HG03108 (cell line): Measurements from ENCODE around the gene SPTBN5.

ENCODE experiments used
- ATAC-seq: cut with Tn5 transposase; IDR thresholded peaks from one replicate; pipeline ENCODE4 v1.9.1; 2021; ENCODE audit warnings: moderate library complexity; ENCODE audit not compliant: unreplicated experiment

The SPTBN5 gene

DNA sequence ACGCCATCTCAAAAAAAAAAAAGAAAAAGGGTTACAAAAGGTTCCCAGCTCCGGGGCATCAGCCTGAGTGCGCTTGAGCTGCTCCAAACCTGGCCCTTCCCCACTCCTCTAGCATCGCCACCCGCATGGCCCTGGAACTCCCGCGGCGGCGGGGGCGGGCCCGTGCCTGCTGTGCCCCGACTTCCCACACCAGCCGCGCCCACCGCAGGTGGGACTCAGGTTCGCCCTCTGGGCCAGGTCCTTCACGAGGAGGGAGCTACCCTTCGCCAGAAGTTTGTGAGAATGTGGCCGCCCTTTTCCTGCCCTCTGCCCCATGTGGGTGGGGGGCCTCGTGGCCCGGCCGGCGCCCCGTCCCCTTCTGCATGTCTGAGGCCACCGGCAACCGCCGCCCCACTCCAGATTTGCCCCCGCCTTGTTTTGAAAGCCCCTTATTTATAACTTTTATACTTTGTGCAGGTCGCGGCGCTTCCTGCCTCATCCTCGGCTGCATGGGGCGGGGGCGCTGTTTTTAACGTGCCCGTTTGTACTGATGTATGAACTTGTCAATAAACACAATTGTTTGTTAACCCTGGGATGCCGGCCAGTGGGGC is 66.5 kb downstream of the SPTBN5 start:
- ATAC-seq, result no peak

DNA sequence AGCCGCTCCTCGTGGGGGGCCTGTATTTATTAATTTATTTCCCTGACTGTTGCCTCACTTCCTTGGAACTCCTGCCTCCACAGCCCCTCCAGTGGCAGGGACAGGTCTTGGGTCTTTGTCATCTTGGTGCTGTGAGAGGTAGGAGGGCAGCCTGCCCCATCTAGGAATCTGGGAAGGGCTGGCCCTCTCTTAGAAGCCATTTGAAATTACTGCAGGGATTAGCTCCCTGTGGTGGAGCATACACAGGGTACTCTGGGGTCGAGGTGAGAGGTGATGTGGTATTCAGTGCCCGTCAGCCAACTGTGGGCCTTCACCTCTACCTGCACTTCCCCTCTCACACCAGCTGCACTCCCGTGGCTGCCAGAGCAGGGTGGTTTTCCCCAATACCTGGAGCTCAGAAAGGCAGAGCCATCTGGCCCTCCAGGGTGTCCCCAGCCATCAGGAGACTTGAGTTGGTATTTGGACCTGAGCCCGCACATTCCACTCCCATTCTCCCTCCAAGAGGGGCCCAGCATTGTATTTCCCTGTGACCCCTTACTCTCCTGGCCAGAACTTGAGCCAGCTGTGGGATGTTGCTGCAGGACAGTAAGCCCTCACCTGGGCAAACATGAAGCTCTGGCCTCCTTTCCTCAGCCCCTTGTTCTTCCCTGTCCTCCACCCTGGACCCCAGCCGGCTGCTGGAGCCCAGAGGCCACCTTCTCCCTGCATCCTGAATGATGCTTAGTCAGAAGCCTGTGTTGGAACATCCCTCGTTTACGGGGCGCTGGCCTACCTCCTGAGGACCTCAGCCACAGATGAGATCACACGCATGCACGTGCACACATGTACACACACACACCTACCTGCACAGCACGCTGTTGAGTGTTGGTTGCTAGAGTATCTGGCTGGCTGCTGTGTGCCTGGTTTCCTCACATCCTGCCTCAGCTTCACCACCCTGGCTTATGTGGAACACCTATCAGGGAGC is 68.0 kb downstream of the SPTBN5 start:
- no peak for ATAC-seq

DNA sequence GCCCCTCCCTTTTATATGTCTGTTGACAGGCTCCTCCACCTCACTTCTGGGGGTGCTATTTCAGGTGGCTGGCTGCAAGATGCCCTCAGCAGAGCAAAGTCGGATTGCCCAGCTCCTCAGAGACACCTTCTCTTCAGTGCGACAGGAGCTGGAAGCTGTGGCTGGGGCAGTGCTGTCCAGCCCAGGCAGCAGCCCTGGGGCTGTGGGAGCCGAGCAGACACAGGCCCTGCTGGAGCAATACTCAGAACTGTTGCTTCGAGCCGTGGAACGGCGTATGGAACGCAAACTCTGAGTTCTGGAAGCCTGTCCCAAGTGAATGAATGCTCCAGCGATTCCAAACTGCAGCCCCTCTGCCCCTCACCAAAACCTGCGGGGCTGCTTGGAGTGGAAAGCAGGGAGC is 68.7 kb downstream of the SPTBN5 start:
- ATAC-seq, result no peak

DNA sequence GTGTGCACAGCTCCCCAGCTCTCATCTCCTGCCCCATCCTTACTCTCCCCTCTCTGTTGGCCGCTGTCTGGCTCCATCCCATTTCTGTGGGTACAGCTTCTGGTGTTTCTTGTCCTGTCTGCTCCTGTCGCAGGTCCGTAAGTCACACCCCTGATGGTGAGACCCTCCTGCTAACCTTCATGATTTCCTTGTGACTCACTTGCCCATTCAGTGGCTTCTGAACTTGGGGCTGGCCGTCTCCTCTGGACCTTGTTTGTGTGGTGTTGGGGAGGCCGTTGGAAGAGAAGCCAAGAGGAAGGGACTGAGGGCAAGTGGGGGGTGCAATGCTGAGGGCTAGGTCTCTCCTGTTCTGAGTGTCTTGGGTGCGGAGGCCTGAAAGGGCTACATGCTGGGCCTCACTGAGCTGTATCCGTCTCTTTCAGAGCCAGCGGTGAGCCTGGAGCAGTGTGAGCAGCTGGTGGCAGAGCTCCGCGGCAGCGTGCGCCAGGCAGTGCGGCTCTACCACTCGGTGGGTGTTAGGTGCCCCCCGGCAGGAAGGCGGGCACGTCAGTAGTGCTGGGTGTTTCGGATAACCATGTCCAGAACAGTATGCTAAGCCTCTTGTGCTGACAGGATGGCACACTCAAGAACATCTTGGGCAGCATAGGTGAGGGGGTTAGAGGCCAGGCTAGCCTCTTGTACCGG is 69.6 kb downstream of the SPTBN5 start:
- ATAC-seq, result no peak

DNA sequence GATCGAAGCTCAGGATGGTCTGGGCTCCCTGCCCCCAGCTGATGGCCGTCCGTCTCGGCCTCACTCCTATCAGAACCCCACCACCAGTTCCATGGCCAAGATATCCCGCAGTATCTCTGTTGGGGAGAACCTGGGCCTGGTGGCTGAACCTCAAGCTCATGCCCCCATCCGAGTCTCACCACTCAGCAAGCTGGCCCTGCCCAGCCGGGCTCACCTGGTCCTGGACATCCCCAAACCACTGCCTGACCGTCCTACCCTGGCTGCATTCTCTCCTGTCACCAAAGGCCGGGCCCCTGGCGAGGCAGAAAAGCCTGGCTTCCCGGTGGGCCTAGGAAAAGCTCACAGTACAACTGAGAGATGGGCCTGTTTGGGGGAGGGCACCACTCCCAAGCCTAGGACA is 70.4 kb downstream of the SPTBN5 start:
- ATAC-seq, result no peak

DNA sequence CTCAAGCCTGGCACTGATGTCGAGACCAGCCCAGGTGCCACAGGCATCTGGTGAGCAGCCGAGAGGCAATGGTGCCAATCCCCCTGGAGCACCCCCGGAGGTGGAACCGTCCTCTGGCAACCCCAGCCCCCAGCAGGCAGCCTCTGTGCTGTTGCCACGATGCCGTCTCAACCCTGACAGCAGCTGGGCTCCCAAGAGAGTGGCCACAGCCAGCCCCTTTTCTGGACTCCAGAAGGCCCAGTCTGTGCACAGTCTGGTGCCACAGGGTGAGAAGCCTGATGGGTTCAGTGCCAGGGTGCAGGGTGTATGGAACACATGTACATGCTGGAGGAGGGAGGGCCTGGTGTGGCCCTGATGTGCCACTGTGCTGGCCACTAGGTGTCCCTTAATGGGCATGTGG is 70.9 kb downstream of the SPTBN5 start:
- no peak for ATAC-seq

DNA sequence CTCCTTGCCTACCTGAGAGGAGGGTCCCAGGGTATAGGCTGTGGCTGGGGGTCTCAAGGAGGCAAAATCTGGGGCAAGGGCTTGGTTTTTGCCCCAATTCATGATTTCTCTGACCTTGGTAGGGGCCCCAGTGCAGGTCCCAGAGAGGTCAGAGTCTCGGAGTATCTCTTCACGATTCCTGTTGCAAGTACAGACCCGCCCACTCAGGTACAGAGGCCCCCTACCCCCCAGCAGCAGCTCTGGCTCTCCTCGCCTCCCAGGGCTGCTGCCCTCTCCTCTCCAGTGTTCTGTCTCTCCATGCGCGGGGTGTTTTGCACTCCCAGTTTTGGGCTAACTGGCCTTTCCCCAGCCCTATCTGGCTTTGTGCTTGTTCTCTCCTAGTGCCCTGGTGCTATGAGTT is 71.4 kb downstream of the SPTBN5 start:
- ATAC-seq, result no peak

DNA sequence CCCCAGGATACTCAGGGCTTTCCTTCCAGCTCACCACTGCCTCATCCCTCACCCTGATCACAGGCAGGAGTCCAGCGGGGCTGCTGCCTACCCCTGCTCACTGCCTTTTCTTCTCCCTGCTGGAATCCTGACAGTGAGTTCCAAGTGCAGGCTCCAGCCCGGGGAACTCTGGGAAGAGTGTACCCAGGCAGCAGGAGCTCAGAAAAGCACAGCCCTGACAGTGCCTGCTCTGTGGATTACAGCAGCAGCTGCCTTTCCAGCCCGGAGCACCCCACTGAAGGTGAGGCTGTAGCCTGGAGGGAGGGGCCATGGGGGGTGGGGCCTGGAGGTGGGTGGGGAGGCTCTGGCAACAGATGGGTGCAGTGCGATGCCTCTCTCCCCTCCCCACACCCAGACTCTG is 72.0 kb downstream of the SPTBN5 start:
- no peak for ATAC-seq

DNA sequence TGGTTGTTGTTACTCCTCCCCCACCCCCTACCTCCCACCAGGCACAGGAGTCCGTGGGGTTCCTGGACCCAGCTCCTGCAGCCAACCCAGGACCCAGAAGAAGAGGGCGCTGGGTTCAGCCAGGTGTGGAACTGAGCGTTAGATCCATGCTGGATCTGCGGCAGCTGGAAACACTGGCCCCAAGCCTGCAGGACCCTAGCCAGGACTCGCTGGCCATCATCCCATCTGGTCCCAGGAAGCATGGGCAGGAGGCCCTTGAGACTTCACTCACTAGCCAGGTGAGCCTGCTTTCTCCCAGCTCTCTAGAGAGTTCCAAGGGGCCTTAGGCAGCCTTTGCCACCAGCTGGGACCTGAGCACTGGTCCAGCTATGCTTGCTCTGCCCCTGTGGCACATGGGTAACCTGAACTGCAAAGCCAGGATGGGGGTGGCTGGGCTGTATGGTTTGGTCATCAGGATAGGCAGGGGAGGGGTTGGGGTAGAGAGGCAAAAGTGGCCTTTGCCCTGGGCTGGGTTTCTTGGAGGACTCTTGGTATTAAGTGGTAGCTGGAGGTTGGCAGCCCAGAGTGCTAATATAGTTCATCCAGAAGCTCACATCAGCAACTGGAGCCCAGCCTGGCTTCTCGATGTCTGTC is 72.9 kb downstream of the SPTBN5 start:
- ATAC-seq, result no peak

DNA sequence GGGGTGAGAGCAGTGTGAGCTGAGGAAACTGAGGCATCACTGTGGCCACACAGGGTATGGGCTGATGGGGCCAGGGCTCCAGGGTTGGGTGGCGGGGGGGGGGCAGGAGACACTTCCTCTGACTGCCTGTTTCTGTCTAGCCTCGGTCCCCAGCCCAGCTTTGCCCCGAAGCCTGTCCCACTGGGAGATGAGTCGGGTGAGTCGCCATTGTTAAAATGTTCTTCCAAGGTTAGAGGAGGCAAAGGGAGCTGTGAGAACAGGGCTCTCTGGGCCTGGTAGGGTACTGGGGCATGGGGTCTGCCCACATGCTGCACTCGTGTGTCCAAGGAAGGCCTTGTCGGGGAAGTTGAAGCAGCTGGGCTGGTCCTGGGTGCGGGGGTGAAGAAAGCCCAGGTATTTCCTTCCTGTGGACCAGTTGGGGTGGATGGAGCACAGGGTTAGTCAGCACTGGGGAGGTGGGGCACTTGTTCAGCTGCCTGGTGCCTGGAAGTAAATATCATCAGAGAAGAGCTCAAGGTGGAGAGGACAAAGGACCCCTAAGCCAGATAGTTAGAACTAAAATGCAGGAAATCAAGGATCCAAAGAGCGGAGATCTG is 74.3 kb downstream of the SPTBN5 start:
- no peak for ATAC-seq

DNA sequence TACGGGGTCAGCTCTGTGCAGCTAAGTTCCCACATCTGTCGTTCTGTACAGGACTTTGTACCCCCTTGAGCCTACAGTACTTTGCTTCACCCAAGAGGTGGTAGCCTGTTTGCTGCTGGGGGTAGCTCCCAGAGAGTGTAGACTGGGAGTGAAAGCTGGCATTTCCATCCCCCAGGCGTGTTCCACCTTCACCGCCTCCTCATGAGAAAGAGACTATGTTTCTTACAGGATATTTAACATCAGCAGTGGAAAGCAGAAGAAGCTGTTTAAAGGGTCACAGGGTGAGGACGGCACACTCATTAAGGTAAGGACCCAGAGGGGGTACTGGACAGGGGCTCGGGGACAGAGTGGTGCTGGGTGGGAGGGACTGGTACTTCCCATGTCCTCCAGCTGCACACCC is 76.1 kb downstream of the SPTBN5 start:
- no peak for ATAC-seq

DNA sequence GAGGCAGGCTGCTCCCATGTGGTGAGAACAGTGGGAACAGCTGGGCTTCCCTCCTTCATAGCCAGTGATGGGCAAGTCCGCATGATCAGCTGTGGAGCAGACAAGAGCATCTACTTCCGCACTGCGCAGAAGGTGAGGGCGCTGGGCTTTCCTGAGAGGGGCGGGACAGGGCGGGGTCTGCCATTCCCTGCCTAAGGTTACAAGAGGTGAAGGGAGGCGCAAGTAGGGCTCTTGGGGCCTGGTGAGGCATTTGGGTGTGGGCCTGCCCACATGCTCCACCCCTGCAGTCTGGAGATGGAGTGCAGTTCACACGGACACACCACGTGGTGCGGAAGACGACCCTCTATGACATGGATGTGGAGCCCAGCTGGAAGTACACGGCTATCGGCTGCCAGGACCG is 76.5 kb downstream of the SPTBN5 start:
- no peak for ATAC-seq

DNA sequence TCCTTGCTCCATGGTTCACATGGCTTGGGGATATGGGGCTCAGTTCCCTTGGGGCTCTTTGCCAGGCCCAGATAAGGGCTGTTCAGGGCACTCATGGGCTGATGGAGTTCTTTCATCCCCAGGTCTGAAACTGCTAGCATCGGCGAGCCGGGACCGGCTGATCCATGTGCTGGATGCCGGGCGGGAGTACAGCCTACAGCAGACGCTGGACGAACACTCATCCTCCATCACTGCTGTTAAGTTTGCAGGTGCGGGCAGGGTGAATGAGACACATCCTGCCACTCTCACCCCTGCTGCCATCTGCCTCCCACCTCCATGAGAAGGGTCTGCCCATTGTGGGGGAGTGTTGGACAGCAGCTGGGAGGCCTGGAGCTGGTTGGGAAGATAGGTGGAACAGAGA is 77.1 kb downstream of the SPTBN5 start:
- ATAC-seq, result no peak

DNA sequence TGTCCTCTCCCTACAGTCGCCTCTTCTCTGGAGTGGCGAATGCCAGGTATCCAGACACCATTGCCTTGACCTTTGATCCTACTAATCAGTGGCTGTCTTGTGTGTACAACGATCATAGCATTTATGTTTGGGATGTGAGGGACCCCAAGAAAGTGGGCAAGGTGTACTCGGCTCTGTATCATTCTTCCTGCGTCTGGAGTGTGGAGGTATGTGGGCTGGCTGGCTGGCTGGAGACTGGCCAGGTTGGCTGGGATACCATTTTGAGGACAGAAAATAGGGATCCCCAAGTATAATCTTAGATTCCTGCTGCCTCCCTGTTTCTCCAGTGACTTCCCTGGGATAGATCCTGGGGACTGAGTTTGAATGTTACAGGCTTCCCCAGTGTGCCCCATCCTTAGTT is 79.3 kb downstream of the SPTBN5 start:
- no peak for ATAC-seq

DNA sequence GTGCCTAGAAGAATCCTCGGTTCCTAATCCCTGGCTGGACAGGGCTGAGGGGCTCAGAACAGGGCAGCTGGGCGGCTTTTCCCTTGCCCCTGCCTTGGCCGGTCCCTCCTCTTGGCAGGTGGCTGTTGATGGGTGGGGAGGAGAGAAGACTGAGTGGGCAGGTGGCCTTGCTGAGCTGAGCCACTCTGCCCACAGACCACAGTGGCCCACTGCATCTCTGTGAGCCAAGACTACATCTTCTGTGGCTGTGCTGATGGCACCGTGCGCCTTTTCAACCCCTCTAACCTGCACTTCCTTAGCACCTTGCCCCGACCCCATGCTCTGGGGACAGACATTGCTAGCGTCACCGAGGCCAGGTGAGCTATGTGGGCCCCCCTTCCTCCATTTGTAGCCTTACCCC is 80.4 kb downstream of the SPTBN5 start:
- ATAC-seq, result no peak

DNA sequence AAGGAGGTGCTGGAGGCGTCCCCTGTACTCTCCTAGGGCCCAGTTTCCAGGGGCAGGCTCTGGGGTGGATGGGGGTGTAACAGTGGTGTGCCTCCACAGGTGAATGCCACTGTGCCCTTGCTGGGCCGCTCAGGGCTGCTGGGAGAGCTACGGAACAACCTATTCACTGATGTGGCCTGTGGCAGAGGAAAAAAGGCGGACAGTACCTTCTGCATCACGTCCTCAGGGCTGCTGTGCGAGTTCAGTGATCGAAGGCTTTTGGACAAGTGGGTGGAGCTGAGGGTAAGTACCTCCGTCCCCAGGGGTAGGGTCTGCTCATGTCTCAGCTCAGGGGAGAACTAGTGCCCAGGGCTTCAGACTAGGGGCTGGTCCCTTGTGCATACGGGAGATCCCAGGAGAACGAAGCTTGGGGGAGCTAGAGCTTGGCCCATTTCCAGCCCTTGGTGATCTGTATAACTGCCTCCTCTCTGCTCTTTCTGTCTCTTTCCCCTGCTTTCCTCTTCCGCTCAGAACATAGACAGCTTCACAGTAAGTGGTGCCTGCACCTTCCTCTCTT is 81.0 kb downstream of the SPTBN5 start:
- ATAC-seq, result no peak

DNA sequence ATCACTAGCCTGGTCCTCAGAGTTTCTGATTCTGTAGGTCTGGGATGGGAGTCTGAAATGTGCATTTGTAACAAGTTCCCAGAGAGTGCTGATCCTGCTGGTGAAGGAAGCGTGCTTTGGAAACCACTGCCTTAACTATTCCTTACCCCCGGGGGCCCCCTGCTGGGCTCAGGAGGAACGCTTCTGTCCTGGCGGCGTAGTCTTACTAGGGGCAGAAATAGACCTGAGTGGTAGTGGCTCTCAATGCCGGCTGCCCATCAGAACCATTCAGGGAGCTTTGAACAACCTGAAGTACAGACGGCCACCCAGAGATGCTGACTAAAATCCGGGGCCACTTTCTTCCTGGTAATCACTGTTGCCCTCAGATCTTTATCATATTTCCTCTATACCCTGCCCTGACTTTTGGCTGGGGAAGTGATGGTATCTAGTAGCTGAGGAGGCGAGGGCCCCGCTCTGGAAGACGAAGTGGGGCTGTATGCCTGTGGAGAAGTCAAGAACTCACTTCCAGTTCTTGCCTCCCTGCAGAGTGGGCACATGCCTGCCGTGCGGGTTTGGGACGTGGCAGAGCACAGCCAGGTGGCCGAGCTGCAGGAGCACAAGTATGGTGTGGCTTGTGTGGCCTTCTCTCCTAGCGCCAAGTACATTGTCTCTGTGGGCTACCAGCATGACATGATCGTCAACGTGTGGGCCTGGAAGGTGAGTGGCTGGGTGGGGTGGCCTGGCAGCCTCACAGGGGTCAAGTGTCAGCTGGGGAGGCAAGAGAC is 82.2 kb downstream of the SPTBN5 start:
- peak; percentile 66 for ATAC-seq

DNA sequence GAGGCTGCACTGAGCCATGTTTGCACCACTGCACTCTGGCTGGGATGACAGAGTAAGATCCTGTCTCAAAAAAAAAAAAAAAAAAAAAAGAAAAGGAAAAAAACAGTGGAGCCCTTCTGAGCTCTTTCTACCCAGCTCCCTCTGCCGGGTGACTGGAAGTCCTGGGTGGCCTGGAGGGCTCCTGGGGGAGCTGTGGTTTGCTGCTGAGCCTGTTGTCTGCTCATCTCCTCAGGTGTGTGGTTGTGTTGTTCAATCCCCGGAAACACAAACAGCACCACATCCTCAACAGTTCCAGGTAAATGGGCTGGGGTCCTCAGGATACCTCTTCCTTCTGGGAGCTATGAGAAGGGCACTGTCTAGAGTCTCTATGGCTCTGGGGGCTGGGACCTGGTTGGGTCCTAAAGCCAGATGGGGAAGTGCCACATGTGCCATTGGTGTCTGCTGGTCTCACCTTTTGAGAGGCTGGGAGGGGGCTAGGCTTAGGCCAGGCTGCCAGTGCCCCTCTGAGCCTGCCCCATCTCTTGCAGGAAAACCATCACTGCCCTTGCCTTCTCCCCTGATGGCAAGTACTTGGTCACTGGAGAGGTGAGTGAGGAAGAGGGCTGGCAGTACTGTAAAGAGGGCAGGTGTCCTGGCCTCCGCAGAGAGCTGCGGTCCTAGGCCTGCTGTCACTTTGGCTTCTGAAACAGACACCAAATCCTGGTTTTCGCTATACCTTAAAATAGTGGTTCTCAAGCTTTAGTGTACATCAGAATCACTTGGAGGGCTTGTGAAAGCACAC is 83.0 kb downstream of the SPTBN5 start:
- no peak for ATAC-seq

DNA sequence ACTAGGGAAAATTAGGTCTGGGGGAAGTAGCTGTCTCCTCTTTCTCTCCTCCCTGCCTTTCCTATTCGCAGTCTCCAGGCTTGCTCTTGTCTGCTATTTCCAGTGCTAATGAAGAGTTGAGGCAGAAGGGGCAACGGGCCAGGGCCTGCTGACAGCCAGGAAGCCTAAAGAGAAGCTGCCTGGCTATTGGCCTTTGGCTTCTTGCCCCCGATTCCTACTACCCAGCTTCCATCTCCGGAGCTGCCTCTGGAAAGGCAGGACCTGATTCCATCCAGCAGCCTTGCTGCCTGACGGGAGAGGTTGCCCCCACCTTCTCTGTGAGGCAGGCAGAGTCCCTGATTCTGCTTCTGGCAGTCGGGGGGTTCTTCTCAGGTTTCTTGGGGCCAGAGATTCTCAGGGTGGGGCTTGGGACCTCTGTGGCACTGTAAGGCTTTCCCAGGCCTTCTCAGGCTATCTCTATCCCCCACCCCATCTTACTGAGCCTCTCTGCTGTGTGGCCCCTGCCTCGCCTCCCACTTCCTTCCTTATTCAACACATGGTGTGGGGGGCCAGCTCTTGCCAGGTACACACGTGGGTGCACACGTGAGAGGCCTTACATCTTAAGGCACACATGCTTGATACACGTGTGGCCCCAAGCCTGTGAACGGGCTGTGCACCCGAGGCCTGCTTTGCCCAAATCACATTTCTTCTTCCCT is 84.2 kb downstream of the SPTBN5 start:
- ATAC-seq, result no peak
